Activated T-helper 17 cell treated with anti-CD3 and anti-CD28 coated beads, Interleukin-2, amount 50 U/mL, for 72 hours (primary cell): Measurements from ENCODE around the gene C17orf58. TPM values are rescaled to one million over a fixed set of nuclear protein-coding genes. Genes with fewer than 3 reads are reported as not detected.
"Not testable (repeated sequence)": the region's sequence is repeated elsewhere in the genome, so short reads cannot be mapped to it uniquely, and the experiment has no call there.

Experiments
- ATAC-seq: fragments of 150-1000 bp; cut with Tn5 transposase; replicated peaks from 2 replicates; pipeline ENCODE4 v1.10.0; 2021; ENCODE audit warnings: mild to moderate bottlenecking, moderate library complexity
- H3K27ac Mint-ChIP-seq: one replicate; pipeline ENCODE4 v1.8.0; 2022; ENCODE audit warnings: mixed read lengths
- H3K27me3 Mint-ChIP-seq: one replicate; pipeline ENCODE4 v1.8.0; 2022; ENCODE audit warnings: mixed read lengths
- H3K36me3 Mint-ChIP-seq: one replicate; pipeline ENCODE4 v1.8.0; 2022; ENCODE audit warnings: low read depth, mild to moderate bottlenecking, mixed read lengths
- H3K4me1 Mint-ChIP-seq: one replicate; pipeline ENCODE4 v1.8.0; 2022; ENCODE audit warnings: mixed read lengths
- H3K4me3 Mint-ChIP-seq: one replicate; pipeline ENCODE4 v1.8.0; 2022; ENCODE audit warnings: mild to moderate bottlenecking, mixed read lengths
- H3K9me3 Mint-ChIP-seq: one replicate; pipeline ENCODE4 v1.8.0; 2022; ENCODE audit warnings: mixed read lengths
- total RNA-seq, 2 donors: library from RNA; stranded (reverse); gene quantifications; one replicate each; pipeline ENCODE4 v1.2.3, GENCODE V29; 2022

The C17orf58 gene
- total RNA-seq: 10 to 100 TPM; 25.9 to 27.3 TPM

- H3K27ac Mint-ChIP-seq: peak within 1 kb of the TSS; percentile 94
- H3K9me3 Mint-ChIP-seq, H3K27me3 Mint-ChIP-seq: not testable (repeated sequence)
- H3K4me3 Mint-ChIP-seq: peak within 1 kb of the TSS; percentile 98
- peaks cover 35% of the 10 kb centered on the region for H3K36me3 Mint-ChIP-seq
- H3K4me1 Mint-ChIP-seq: peaks cover 18% of the 10 kb centered on the region
- ATAC-seq: peak; percentile 61
Observed at GRCh38 chr17:67996301-67997171, at the start of gene C17orf58. C17orf58 (minus strand) TSS chr17:67996469; CDS start chr17:67996198, 271 bp downstream.

GRCh38 chr17:68036304-68037147 is 40.3 kb upstream of the C17orf58 start:
- Mint-ChIP-seq H3K27ac (peak overlapping the region; percentile 95), H3K4me3 (peak overlapping the region; percentile 97), H3K9me3 (no peaks in the 10 kb centered on the region), H3K4me1 (no peaks in the 10 kb centered on the region), H3K27me3 (no peaks in the 10 kb centered on the region), H3K36me3 (peaks cover 64% of the 10 kb centered on the region)
- ATAC-seq: no peak

- H3K27ac Mint-ChIP-seq: peak within 1 kb of the TSS; percentile 95
- H3K4me1 Mint-ChIP-seq: no peaks in the 10 kb centered on the region
- H3K27me3 Mint-ChIP-seq: no peaks in the 10 kb centered on the region
- no peaks in the 10 kb centered on the region for H3K9me3 Mint-ChIP-seq
- peak; percentile 92 for ATAC-seq
- H3K4me3 Mint-ChIP-seq: peak within 1 kb of the TSS; percentile 97
- H3K36me3 Mint-ChIP-seq: peaks cover 56% of the 10 kb centered on the region
Observed at GRCh38 chr17:68035523-68036303, 39.4 kb upstream of the C17orf58 start, which contains the start of gene KPNA2. KPNA2 (plus strand) TSS chr17:68035735; CDS start chr17:68037133, 1,398 bp downstream.

- peak; percentile 92 for ATAC-seq
- Mint-ChIP-seq H3K27ac (peak overlapping the region; percentile 95), H3K4me3 (peak overlapping the region; percentile 97)
Observed at GRCh38 chr17:68035131-68035522, 38.9 kb upstream of the C17orf58 start.

GRCh38 chr17:68034452-68034776 is 38.1 kb upstream of the C17orf58 start:
- no peaks in the 10 kb centered on the region for H3K9me3 Mint-ChIP-seq
- no peaks in the 10 kb centered on the region for H3K4me1 Mint-ChIP-seq
- H3K4me3 Mint-ChIP-seq: peak overlapping the region; percentile 97
- no peaks in the 10 kb centered on the region for H3K27me3 Mint-ChIP-seq
- no peak overlapping the region for H3K27ac Mint-ChIP-seq
- peaks cover 43% of the 10 kb centered on the region for H3K36me3 Mint-ChIP-seq
- no peak for ATAC-seq

More at GRCh38 chr17:68035131-68035522, 38.9 kb upstream of the C17orf58 start:
- H3K9me3 Mint-ChIP-seq: no peaks in the 10 kb centered on the region
- no peaks in the 10 kb centered on the region for H3K27me3 Mint-ChIP-seq
- no peaks in the 10 kb centered on the region for H3K4me1 Mint-ChIP-seq
- peaks cover 50% of the 10 kb centered on the region for H3K36me3 Mint-ChIP-seq

GRCh38 chr17:68033636-68034451 is 37.6 kb upstream of the C17orf58 start:
- Mint-ChIP-seq H3K4me1 (no peaks in the 10 kb centered on the region), H3K9me3 (no peaks in the 10 kb centered on the region), H3K27me3 (no peaks in the 10 kb centered on the region), H3K4me3 (no peak overlapping the region), H3K36me3 (peaks cover 37% of the 10 kb centered on the region), H3K27ac (no peak overlapping the region)
- no peak for ATAC-seq

GRCh38 chr17:68029512-68030215 is 33.4 kb upstream of the C17orf58 start:
- ATAC-seq: no peak
- no peak overlapping the region for H3K27ac Mint-ChIP-seq
- H3K9me3 Mint-ChIP-seq: no peaks in the 10 kb centered on the region
- H3K27me3 Mint-ChIP-seq: no peaks in the 10 kb centered on the region
- no peak overlapping the region for H3K4me3 Mint-ChIP-seq
- no peaks in the 10 kb centered on the region for H3K36me3 Mint-ChIP-seq
- no peaks in the 10 kb centered on the region for H3K4me1 Mint-ChIP-seq

GRCh38 chr17:68022547-68022946 is 26.3 kb upstream of the C17orf58 start:
- H3K27me3 Mint-ChIP-seq, H3K27ac Mint-ChIP-seq, H3K9me3 Mint-ChIP-seq, ATAC-seq, H3K4me1 Mint-ChIP-seq, H3K4me3 Mint-ChIP-seq: not testable (repeated sequence)
- H3K36me3 Mint-ChIP-seq: peaks cover 14% of the 10 kb centered on the region

- no peak overlapping the region for H3K27ac Mint-ChIP-seq
Observed at GRCh38 chr17:68021963-68022362, 25.7 kb upstream of the C17orf58 start.

GRCh38 chr17:68020791-68021190 is 24.5 kb upstream of the C17orf58 start:
- H3K4me1 Mint-ChIP-seq, H3K9me3 Mint-ChIP-seq, H3K27me3 Mint-ChIP-seq, ATAC-seq: not testable (repeated sequence)
- peak overlapping the region; percentile 100 for H3K27ac Mint-ChIP-seq
- peak overlapping the region; percentile 85 for H3K4me3 Mint-ChIP-seq
- H3K36me3 Mint-ChIP-seq: peaks cover 14% of the 10 kb centered on the region

More at GRCh38 chr17:68021963-68022362, 25.7 kb upstream of the C17orf58 start:
- H3K4me1 Mint-ChIP-seq: peaks cover 6% of the 10 kb centered on the region
- peaks cover 14% of the 10 kb centered on the region for H3K36me3 Mint-ChIP-seq
- ATAC-seq: no peak
- H3K4me3 Mint-ChIP-seq: peak overlapping the region; percentile 40
- H3K9me3 Mint-ChIP-seq: no peaks in the 10 kb centered on the region
- H3K27me3 Mint-ChIP-seq: no peaks in the 10 kb centered on the region

- ATAC-seq: peak; percentile 6
- H3K27ac Mint-ChIP-seq: peak overlapping the region; percentile 100
- H3K4me1 Mint-ChIP-seq: peaks cover 6% of the 10 kb centered on the region
- no peaks in the 10 kb centered on the region for H3K9me3 Mint-ChIP-seq
- H3K36me3 Mint-ChIP-seq: peaks cover 14% of the 10 kb centered on the region
- peak overlapping the region; percentile 85 for H3K4me3 Mint-ChIP-seq
- H3K27me3 Mint-ChIP-seq: no peaks in the 10 kb centered on the region
Observed at GRCh38 chr17:68020409-68020756, 24.1 kb upstream of the C17orf58 start.

- peak; percentile 94 for ATAC-seq
- Mint-ChIP-seq H3K9me3 (no peaks in the 10 kb centered on the region), H3K27ac (peak overlapping the region; percentile 100), H3K36me3 (peaks cover 14% of the 10 kb centered on the region), H3K27me3 (no peaks in the 10 kb centered on the region), H3K4me1 (peaks cover 6% of the 10 kb centered on the region), H3K4me3 (peak overlapping the region; percentile 85)
Observed at GRCh38 chr17:68019675-68020408, 23.6 kb upstream of the C17orf58 start.
